ENCODE data around the gene STXBP6.

Gene STXBP6

DNA sequence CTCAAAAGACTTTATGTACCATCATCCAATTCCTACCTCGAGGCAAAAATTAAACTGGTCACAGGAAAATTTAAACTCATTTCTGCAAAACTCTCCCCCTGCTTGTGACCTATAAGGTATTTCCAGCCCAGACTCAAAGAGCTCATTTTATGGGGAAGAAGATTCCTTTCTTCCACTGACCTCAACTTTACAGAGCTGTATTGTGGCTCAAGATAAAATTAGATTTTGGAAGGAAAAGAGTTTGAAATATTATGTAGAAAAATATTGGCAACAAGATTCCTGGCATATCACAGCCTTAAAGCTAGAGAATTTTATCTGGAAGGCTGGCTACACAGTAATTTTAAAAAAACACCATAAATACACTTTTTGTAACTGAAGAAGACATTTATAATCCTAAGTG is 91.7 kb downstream of the STXBP6 start:
- no peak for DNase-seq (ENCODE audit: low read depth)
- TF ChIP-seq CTCF (IDR thresholded peaks at IDR 0.05; ENCODE audit: control insufficient read depth, insufficient read depth, low read depth, low read length, missing control alignments), result no peak
- H3K4me3 ChIP-seq (ENCODE audit: control insufficient read depth, low read depth, low read length), result no peak overlapping the region

GRCh38 chr14:24957814-24958213 is 92.1 kb downstream of the STXBP6 start:
- no peak for DNase-seq (ENCODE audit: low read depth)
- no peak overlapping the region for H3K4me3 ChIP-seq (ENCODE audit: control insufficient read depth, low read depth, low read length)
- TF ChIP-seq CTCF (IDR thresholded peaks at IDR 0.05; ENCODE audit: control insufficient read depth, insufficient read depth, low read depth, low read length, missing control alignments), result no peak

DNA sequence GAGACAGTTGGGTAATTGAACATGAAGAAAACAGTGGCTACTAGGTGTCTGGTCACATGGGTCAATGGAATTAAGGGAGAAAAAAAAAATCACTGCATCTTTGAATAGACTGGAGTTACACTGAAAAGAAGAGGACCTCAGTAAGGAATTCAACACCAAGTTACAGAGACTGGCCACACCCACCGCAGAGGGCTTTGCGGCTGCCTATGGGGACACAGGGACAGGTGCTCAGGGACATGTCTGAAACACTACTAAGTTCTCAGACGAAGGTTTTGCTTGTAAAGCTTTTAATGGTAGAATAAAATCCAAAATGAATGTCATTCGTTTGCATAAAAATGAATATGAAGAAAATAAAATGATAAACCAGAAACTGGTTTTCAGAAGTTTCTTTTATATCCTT is 93.8 kb downstream of the STXBP6 start:
- no peak for DNase-seq (ENCODE audit: low read depth)
- no peak overlapping the region for H3K4me3 ChIP-seq (ENCODE audit: control insufficient read depth, low read depth, low read length)
- TF ChIP-seq CTCF (IDR thresholded peaks at IDR 0.05; ENCODE audit: control insufficient read depth, insufficient read depth, low read depth, low read length, missing control alignments), result no peak

DNA sequence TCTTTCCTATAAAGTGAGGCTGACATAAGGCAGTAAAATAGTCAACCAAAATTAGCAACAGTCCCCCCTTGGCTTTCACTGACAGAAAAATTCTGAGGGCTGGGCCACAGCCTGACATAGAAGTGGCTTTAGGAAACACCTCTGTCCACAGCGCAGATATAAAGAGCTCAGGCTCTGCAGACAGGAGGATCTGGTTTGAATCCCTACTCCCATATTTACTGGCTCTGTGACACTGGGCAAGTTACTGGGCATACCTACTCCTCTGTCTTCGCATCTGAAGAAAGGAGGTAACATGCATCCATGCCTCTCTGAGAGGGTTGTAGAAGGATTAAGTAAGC is 95.3 kb downstream of the STXBP6 start:
- TF ChIP-seq CTCF (IDR thresholded peaks at IDR 0.05; ENCODE audit: control insufficient read depth, insufficient read depth, low read depth, low read length, missing control alignments), result no peak
- DNase-seq (ENCODE audit: low read depth), result no peak
- H3K4me3 ChIP-seq (ENCODE audit: control insufficient read depth, low read depth, low read length), result no peak overlapping the region

DNA sequence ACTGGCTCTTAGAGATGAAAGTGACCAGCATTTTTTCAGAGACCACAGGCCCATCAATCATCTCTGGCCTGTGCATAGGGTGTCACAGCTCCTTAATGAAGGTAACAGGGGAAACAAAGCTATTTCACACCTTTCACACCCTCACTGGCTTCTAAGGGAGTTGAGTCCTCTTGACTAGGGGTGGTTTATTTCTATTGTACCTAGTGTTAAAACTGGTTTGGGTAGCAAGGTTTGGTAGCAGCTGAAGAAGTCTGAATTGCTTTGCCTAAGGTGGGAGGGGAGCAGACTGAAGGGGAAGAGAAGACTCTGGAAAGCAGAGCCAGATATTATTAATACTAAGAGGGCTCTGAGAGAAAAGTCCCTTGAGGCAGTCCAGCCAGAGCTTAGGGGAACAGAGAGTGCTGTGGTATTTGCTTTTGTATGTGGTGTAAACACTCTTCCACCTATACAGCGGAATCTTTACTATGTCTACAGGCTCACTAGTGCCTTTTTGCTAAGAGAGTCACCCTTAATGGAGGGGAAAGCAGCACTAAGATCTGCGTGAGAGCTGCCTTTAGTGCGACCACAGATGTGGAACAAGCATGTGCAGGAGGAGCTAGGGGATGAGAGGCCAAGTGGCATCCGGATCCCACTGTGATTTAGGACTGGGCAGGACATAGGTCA is 95.8 kb downstream of the STXBP6 start:
- no peak for TF ChIP-seq CTCF (IDR thresholded peaks at IDR 0.05; ENCODE audit: control insufficient read depth, insufficient read depth, low read depth, low read length, missing control alignments)
- H3K4me3 ChIP-seq (ENCODE audit: control insufficient read depth, low read depth, low read length), result no peak overlapping the region

DNA sequence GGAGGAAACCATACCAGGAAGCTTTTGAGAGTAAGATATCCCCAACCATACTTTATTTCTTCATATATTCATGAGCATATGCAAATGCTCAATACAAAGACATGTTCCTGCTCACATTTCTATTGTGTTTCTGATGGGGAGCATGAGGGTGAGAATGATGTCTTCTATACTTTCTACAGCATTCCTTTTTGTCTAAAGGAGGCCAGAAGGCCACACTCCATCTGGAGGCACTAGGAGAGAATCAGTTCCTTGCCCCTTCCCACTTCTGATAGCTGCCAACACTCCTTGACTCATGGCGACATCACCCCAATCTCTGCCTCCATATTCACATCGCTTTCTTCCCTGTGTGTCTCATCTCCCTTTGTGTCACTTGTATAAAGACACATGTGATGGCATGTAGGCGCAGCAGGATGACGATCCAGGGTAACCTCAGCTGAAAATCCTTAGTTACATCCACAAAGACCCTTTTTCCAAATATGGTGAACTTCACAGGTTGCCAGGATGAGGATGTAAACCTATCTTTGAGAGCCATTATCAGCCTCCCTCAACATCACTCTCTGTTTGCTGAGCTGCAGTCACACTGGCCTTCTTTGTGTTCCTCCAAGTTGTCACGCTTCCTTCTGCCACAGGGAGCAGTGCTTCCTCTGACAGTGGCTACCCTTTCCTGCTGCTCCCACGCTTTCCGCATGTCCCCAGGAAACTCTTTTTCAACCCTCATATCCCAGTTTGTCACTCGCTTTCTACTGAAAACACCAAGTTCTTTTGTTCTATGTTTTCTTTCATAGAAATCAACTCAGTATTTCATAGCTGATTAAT is 96.9 kb downstream of the STXBP6 start:
- no peak for DNase-seq (ENCODE audit: low read depth)
- no peak overlapping the region for H3K4me3 ChIP-seq (ENCODE audit: control insufficient read depth, low read depth, low read length)
- no peak for TF ChIP-seq CTCF (IDR thresholded peaks at IDR 0.05; ENCODE audit: control insufficient read depth, insufficient read depth, low read depth, low read length, missing control alignments)

More for the DNA sequence above, 95.8 kb downstream of the STXBP6 start:
- DNase-seq (ENCODE audit: low read depth), result no peak
